ENCODE results near the gene NEURL2. TPM values are rescaled to one million over a fixed set of nuclear protein-coding genes. Genes with fewer than 3 reads are reported as not detected.

NEURL2 gene, protein sequence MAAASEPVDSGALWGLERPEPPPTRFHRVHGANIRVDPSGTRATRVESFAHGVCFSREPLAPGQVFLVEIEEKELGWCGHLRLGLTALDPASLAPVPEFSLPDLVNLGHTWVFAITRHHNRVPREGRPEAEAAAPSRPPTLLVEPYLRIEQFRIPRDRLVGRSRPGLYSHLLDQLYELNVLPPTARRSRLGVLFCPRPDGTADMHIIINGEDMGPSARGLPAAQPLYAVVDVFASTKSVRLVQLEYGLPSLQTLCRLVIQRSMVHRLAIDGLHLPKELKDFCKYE
- total RNA-seq = 1 to 10 TPM; 2.4 to 6.3 TPM
- polyA plus RNA-seq (ENCODE audit: insufficient read length in 2 of 2) = 1 to 10 TPM; 3.6 to 7.0 TPM
- long read RNA-seq, donor 1, partial matches to known transcripts = 0 of 2 reads
- long read RNA-seq, donor 1, other reads (novel, unspliced or antisense) = 0 of 2 reads
- long read RNA-seq, donor 2 = 0 reads
- long read RNA-seq, donor 3 = 0 reads
- long read RNA-seq, donor 4, transcript NEURL2-201 (2 exons, 1,278 nt) = major isoform, 6 of 132 reads
- long read RNA-seq, donor 4, partial matches to known transcripts = 126 of 132 reads
- long read RNA-seq, donor 4, other reads (novel, unspliced or antisense) = 0 of 132 reads

DNA sequence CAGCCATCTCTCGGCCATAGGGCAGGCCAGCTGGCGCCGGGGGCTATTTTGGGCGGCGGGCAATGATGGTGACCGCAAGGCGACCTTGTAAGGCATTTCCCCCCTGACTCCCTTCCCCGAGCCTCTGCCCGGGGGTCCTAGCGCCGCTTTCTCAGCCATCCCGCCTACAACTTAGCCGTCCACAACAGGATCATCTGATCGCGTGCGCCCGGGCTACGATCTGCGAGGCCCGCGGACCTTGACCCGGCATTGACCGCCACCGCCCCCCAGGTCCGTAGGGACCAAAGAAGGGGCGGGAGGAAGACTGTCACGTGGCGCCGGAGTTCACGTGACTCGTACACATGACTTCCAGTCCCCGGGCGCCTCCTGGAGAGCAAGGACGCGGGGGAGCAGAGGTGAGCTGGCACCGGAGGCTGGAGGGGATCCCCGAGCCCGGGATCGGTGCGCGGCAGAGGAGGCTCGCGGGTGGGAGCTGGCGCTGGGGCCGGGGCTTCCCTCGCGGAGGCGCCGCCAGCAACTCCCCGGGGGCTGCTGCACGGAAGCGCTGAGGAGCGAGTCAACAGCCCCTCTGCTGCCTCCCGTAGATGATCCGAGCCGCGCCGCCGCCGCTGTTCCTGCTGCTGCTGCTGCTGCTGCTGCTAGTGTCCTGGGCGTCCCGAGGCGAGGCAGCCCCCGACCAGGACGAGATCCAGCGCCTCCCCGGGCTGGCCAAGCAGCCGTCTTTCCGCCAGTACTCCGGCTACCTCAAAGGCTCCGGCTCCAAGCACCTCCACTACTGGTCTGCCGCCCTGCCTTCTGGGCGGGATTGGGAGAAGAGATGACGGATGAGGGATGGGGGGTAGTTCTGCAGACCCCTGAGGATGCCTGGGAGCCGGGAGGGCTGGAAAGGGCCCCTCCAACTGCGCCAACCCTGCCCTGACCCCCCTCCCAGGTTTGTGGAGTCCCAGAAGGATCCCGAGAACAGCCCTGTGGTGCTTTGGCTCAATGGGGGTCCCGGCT is at the start of gene NEURL2, which contains the start of gene CTSA:
TSS of gene NEURL2 (minus strand) at position 224 of the 999 bp plus-strand sequence. CDS start at position 7, 217 bp downstream.
TSS of gene CTSA (plus strand) at position 351 of the 999 bp plus-strand sequence. CDS start at position 585, 234 bp downstream.
- peak; percentile 86 to 97 (median 88) for DNase-seq (ENCODE audit: low read depth in 4 of 6, low spot score in 6 of 6)
- under 1% methylated on average over 71 of the region's 78 CpGs for WGBS (ENCODE audit: insufficient coverage)
- Histone ChIP-seq H3K36me3 (ENCODE audit: control insufficient read depth, insufficient read depth, low read length) (peaks cover 42% of the 10 kb centered on the region), H3K9me3 (ENCODE audit: control insufficient read depth, insufficient read depth, low read length) (no peaks in the 10 kb centered on the region), H3K27me3 (ENCODE audit: control insufficient read depth, insufficient read depth, low read length) (no peaks in the 10 kb centered on the region), H3K4me3 (ENCODE audit: low read depth, low read length) (peak within 1 kb of the TSS; percentile 94), H3K27ac (ENCODE audit: low read depth, low read length) (peak within 1 kb of the TSS; percentile 88), H3K4me1 (ENCODE audit: control insufficient read depth, insufficient read depth, low read length) (peaks cover 42% of the 10 kb centered on the region)

DNA sequence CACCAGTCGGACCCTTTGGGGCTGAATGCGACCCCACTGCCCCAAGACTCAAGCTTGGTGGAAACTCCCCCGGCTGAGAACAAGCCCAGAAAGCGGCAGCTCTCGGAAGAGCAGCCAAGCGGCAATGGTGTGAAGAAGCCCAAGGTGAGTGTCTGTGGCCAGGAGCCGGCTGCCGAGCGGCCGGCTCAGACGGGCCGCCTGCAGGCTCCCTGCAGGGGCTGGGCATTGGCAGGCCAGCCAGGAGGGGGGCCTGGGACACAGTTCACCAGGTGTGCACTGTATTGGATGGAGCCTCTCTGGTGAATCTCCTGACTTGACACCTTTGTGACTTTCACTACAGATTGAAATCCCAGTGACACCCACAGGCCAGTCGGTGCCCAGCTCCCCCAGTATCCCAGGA is 49.5 kb upstream of the NEURL2 start:
- H3K36me3 ChIP-seq (ENCODE audit: control insufficient read depth, insufficient read depth, low read length) = peaks cover 81% of the 10 kb centered on the region
- H3K9me3 ChIP-seq (ENCODE audit: control insufficient read depth, insufficient read depth, low read length) = no peaks in the 10 kb centered on the region
- H3K4me1 ChIP-seq (ENCODE audit: control insufficient read depth, insufficient read depth, low read length) = peaks cover 13% of the 10 kb centered on the region
- H3K27me3 ChIP-seq (ENCODE audit: control insufficient read depth, insufficient read depth, low read length) = no peaks in the 10 kb centered on the region
- no peak overlapping the region for H3K27ac ChIP-seq (ENCODE audit: low read depth, low read length)
- no peak for DNase-seq (ENCODE audit: low read depth in 4 of 6, low spot score in 6 of 6)
- H3K4me3 ChIP-seq (ENCODE audit: low read depth, low read length) = no peak overlapping the region
- 91% methylated on average over 13 of the region's 13 CpGs for WGBS (ENCODE audit: insufficient coverage)

DNA sequence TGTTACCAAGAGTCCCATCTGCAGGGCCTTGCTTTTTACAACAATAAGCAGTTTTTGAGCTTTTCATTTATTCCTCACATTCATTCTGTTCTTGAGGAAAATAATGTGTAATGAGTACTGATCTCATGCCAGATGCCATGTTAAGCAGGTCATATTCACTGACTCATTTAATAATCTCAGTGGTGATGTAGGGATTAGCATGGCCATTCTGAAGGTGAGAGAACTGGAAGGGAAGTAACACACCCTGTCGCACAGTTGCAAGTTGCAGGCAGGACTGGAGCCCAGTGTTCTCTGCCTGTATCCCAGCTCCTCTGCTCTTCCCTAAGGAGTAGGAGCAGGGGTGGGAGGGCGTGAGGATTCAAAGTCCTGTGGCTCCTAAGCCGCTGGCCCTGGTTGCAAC is 49.0 kb upstream of the NEURL2 start:
- Histone ChIP-seq H3K9me3 (ENCODE audit: control insufficient read depth, insufficient read depth, low read length) (no peaks in the 10 kb centered on the region), H3K4me3 (ENCODE audit: low read depth, low read length) (no peak overlapping the region), H3K36me3 (ENCODE audit: control insufficient read depth, insufficient read depth, low read length) (peaks cover 77% of the 10 kb centered on the region), H3K27ac (ENCODE audit: low read depth, low read length) (no peak overlapping the region), H3K4me1 (ENCODE audit: control insufficient read depth, insufficient read depth, low read length) (peaks cover 13% of the 10 kb centered on the region), H3K27me3 (ENCODE audit: control insufficient read depth, insufficient read depth, low read length) (no peaks in the 10 kb centered on the region)
- WGBS (ENCODE audit: insufficient coverage) = 90% methylated on average over 2 of the region's 3 CpGs
- DNase-seq (ENCODE audit: low read depth in 4 of 6, low spot score in 6 of 6) = no peak

DNA sequence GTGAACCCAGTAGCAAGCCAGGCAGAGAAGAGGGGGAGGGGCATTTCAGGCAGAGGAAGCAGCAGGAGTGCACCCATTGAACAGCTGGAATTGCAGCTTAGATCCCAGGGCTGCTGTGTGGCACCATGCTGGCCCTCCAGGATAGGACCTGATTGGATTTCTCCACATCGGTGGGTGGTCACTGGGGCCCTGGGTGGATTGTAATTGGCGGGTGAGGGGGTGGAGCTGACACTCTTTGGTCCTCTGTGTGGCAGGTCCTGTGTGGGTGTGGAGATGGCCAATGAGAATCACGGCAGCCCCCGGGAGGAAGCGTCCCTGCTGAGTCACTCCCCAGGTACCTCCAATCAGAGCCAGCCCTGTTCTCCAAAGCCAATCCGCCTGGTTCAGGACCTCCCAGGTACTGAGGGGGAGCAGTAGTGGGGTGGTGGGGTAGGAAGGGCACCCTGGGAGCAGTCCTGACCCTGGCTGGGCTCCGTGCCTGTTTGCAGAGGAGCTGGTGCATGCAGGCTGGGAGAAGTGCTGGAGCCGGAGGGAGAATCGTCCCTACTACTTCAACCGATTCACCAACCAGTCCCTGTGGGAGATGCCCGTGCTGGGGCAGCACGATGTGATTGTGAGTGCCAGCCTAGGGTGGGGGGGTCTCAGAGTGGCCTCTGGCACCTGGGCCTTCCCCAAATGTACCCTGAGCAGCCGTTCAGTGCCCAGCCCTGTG is 47.9 kb upstream of the NEURL2 start:
- Histone ChIP-seq H3K4me1 (ENCODE audit: control insufficient read depth, insufficient read depth, low read length) (peaks cover 15% of the 10 kb centered on the region), H3K36me3 (ENCODE audit: control insufficient read depth, insufficient read depth, low read length) (peaks cover 65% of the 10 kb centered on the region), H3K9me3 (ENCODE audit: control insufficient read depth, insufficient read depth, low read length) (no peaks in the 10 kb centered on the region), H3K27me3 (ENCODE audit: control insufficient read depth, insufficient read depth, low read length) (no peaks in the 10 kb centered on the region), H3K4me3 (ENCODE audit: low read depth, low read length) (no peak overlapping the region), H3K27ac (ENCODE audit: low read depth, low read length) (no peak overlapping the region)
- WGBS (ENCODE audit: insufficient coverage) = 65% methylated on average over 5 of the region's 13 CpGs
- no peak for DNase-seq (ENCODE audit: low read depth in 4 of 6, low spot score in 6 of 6)

DNA sequence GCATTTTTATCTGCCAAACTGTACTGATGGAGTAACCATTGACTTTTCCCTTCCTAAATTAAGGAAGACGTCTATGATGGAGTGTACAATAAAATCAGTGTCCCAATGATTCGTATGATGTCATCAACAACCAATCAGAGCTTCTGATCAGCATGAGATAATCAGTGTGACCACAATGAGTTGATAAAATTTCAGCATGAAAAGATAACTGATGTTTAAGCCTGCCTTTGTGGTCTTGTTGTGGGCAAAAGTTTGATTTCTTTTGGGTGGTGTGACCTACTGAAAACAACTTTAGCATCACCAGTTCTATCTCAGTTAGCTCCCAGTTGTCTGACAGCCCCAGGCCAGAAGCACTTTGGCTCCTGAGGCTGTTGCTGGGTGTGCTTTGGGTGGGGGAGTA is 46.8 kb upstream of the NEURL2 start:
- Histone ChIP-seq H3K27ac (ENCODE audit: low read depth, low read length) (no peak overlapping the region), H3K36me3 (ENCODE audit: control insufficient read depth, insufficient read depth, low read length) (peaks cover 57% of the 10 kb centered on the region), H3K4me3 (ENCODE audit: low read depth, low read length) (no peak overlapping the region), H3K9me3 (ENCODE audit: control insufficient read depth, insufficient read depth, low read length) (no peaks in the 10 kb centered on the region), H3K27me3 (ENCODE audit: control insufficient read depth, insufficient read depth, low read length) (no peaks in the 10 kb centered on the region), H3K4me1 (ENCODE audit: control insufficient read depth, insufficient read depth, low read length) (peaks cover 26% of the 10 kb centered on the region)
- DNase-seq (ENCODE audit: low read depth in 4 of 6, low spot score in 6 of 6) = no peak
- no CpG with 5 or more reads among the region's 2 CpGs for WGBS (ENCODE audit: insufficient coverage)

DNA sequence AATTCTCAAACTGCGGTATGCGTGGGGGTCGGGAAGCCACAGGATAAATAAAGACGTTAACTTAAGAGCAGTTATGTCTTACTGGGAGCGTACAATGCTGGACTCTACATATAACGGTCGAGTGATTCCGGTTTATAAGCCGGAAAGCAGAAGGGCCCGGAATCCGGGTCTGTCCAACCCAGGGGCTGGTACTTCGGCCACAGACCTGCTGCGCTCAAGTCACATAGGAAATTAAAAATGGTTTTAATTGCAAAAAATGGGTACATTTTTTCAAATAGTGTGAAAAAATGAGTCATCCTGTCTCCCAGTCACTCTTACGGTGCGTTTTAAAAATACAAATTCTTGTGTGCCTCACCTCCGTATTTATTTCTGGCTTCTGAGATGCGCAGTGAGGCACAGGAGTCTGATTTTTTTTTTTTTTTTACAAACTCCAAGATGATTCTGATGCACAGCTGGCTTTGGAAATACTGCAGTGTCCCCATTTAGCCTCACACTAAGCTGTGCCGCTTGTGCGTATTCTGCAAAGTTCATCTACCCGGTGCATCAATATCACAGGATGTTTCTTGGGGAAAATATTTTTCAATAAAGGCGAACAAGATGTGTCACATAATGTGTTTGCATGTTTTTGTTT is 44.5 kb upstream of the NEURL2 start:
- under 1% methylated on average over 13 of the region's 21 CpGs for WGBS (ENCODE audit: insufficient coverage)
- no peak for DNase-seq (ENCODE audit: low read depth in 4 of 6, low spot score in 6 of 6)

DNA sequence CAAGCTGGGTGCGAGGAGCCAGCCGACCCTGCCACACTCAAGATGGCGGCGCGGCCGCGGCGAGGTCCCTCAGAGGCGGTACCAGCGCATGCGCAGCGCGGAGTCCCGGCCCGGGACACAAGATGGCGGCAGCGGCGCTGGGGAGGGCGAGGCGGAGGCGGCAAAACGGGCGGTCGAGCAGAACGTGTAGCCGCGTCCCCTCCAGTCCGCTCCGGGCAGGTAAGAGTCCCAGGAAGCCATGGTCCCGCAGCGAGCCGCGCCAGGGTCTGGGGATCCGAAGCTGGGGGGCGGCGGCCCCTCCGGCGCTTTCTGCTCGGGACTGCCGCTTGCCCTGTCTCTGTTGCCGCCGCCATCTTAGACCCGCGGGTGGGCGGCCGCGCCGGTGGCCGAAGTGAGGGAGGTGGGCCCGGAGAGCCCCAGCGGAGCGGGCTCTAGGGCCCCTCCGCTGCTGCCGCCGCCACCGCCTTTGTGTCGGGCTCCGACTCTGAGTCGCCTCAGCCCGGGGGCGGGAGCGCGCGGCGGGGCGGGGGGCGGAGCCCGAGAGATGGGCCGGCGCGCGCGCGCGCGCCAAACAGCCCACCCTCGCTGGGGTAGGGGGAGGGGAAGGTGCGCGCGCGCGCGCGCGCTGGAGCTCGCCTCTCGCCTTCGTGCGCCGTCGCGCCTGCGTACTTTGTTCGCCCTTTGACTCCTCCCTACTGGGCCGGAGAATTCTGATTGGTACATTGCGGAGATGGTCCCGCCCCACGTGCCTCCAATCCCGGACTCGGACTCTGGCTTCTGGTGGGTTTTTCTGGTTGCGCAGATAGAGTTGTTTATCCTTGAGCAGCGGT is 43.8 kb upstream of the NEURL2 start, which contains the start of gene PCIF1:
TSS of gene PCIF1 (plus strand) at position 98 of the 830 bp plus-strand sequence. CDS start 4,317 bp downstream, outside the sequence.
- Histone ChIP-seq H3K9me3 (ENCODE audit: control insufficient read depth, insufficient read depth, low read length) (no peaks in the 10 kb centered on the region), H3K4me1 (ENCODE audit: control insufficient read depth, insufficient read depth, low read length) (peaks cover 26% of the 10 kb centered on the region), H3K27me3 (ENCODE audit: control insufficient read depth, insufficient read depth, low read length) (no peaks in the 10 kb centered on the region), H3K27ac (ENCODE audit: low read depth, low read length) (peak within 1 kb of the TSS; percentile 99), H3K4me3 (ENCODE audit: low read depth, low read length) (peak within 1 kb of the TSS; percentile 95), H3K36me3 (ENCODE audit: control insufficient read depth, insufficient read depth, low read length) (peaks cover 35% of the 10 kb centered on the region)
- WGBS (ENCODE audit: insufficient coverage) = under 1% methylated on average over 98 of the region's 102 CpGs
- peak; percentile 98 to 100 (median 100) for DNase-seq (ENCODE audit: low read depth in 4 of 6, low spot score in 6 of 6)

More for the DNA sequence above, 44.5 kb upstream of the NEURL2 start:
- H3K36me3 ChIP-seq (ENCODE audit: control insufficient read depth, insufficient read depth, low read length) = peaks cover 41% of the 10 kb centered on the region
- H3K4me3 ChIP-seq (ENCODE audit: low read depth, low read length) = peak overlapping the region; percentile 61
- peaks cover 26% of the 10 kb centered on the region for H3K4me1 ChIP-seq (ENCODE audit: control insufficient read depth, insufficient read depth, low read length)
- H3K9me3 ChIP-seq (ENCODE audit: control insufficient read depth, insufficient read depth, low read length) = no peaks in the 10 kb centered on the region
- H3K27ac ChIP-seq (ENCODE audit: low read depth, low read length) = peak overlapping the region; percentile 90
- H3K27me3 ChIP-seq (ENCODE audit: control insufficient read depth, insufficient read depth, low read length) = no peaks in the 10 kb centered on the region

DNA sequence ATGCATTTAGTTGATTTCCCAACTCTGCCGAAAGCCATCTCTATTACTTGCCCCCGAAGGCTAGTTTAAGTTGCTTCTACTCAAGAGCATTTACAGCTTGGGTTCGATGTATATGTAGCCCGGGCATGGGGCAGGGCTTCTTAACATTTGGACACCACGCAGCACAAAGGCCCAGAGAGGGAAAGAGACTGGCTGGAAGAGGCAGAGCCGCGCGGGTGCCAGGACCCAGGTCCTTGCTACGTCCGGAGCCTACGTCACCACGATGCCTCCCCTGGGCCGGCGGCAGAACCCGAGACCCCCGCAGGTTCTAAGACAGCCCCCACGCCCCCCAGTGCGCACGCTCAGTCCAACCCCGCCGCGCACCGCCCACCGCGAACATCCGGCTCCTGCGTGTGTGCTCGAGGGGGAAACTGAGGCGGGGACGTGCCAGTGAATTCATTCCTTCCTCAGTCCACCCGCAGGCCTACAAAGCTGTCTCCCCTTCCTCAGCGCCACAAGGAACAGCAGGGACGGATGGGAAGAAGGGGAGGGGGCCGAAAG is 43.1 kb upstream of the NEURL2 start:
- Histone ChIP-seq H3K36me3 (ENCODE audit: control insufficient read depth, insufficient read depth, low read length) (peaks cover 28% of the 10 kb centered on the region), H3K27ac (ENCODE audit: low read depth, low read length) (peak overlapping the region; percentile 99), H3K4me3 (ENCODE audit: low read depth, low read length) (peak overlapping the region; percentile 95), H3K9me3 (ENCODE audit: control insufficient read depth, insufficient read depth, low read length) (no peaks in the 10 kb centered on the region), H3K4me1 (ENCODE audit: control insufficient read depth, insufficient read depth, low read length) (peaks cover 26% of the 10 kb centered on the region), H3K27me3 (ENCODE audit: control insufficient read depth, insufficient read depth, low read length) (no peaks in the 10 kb centered on the region)
- peak; percentile 52 to 98 (median 82) for DNase-seq (ENCODE audit: low read depth in 4 of 6, low spot score in 6 of 6)
- WGBS (ENCODE audit: insufficient coverage) = 0% methylated on average over 32 of the region's 34 CpGs
